Measurements from ENCODE around the gene GAR1. TPM values are rescaled to one million over a fixed set of nuclear protein-coding genes. Genes with fewer than 3 reads are reported as not detected.

GAR1 gene
- total and polyA plus RNA-seq, 2 donors: 5.9 to 33.4 TPM

- H3K4me1 ChIP-seq (ENCODE audit: control insufficient read depth in 2 of 2, insufficient read depth in 2 of 2, low read length in 2 of 2): no peaks in the 10 kb centered on the region
- peak in 2 of 9 donors; percentile 15 to 33 for DNase-seq (ENCODE audit: low read depth in 6 of 9, low spot score in 9 of 9)
Observed at GRCh38 chr4:109803924-109804571, 11.5 kb upstream of the GAR1 start.

DNA sequence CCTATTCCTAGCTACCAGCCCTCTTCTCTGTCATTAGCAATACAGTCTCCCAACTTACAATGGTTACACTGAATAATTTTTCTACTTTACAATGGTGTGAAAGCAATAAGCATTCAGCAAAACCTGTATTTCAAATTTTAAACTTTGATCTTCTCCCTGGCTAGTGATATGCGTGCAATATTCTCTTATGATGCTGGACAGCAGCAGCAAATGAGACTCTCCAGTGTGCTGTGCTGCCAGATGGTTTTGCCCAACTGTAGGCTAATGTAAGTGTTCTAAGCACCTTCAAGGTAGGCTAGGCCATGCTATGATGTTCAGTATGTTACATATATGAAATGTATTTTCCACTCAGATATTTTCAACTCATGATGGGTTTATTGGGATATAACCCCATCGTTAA lies 5.9 kb upstream of the GAR1 start:
- no peak overlapping the region for H3K4me3 ChIP-seq (ENCODE audit: low read length in 2 of 2)
- no peaks in the 10 kb centered on the region for H3K4me1 ChIP-seq (ENCODE audit: control insufficient read depth in 2 of 2, insufficient read depth in 2 of 2, low read length in 2 of 2)
- no peak for DNase-seq (ENCODE audit: low read depth in 6 of 9, low spot score in 9 of 9)
- H3K27ac ChIP-seq (ENCODE audit: low read depth in 1 of 2, low read length in 1 of 2): no peak overlapping the region
- no peaks in the 10 kb centered on the region for H3K36me3 ChIP-seq (ENCODE audit: control insufficient read depth in 2 of 2, insufficient read depth in 2 of 2, low read length in 1 of 2)
- WGBS: 96% methylated on average over 2 of the region's 2 CpGs
- no peaks in the 10 kb centered on the region for H3K27me3 ChIP-seq (ENCODE audit: control insufficient read depth in 2 of 2, insufficient read depth in 1 of 2, low read length in 1 of 2)
- no peaks in the 10 kb centered on the region for H3K9me3 ChIP-seq (ENCODE audit: control insufficient read depth in 2 of 2, insufficient read depth in 1 of 2, low read length in 1 of 2)

More at GRCh38 chr4:109803924-109804571, 11.5 kb upstream of the GAR1 start:
- Histone ChIP-seq H3K36me3 (ENCODE audit: control insufficient read depth in 2 of 2, insufficient read depth in 2 of 2, low read length in 1 of 2) (no peaks in the 10 kb centered on the region), H3K9me3 (ENCODE audit: control insufficient read depth in 2 of 2, insufficient read depth in 1 of 2, low read length in 1 of 2) (no peaks in the 10 kb centered on the region), H3K27me3 (ENCODE audit: control insufficient read depth in 2 of 2, insufficient read depth in 1 of 2, low read length in 1 of 2) (no peaks in the 10 kb centered on the region), H3K4me3 (ENCODE audit: low read length in 2 of 2) (no peak overlapping the region), H3K27ac (ENCODE audit: low read depth in 1 of 2, low read length in 1 of 2) (no peak overlapping the region)
- WGBS: 75% methylated on average over 4 of the region's 4 CpGs

DNA sequence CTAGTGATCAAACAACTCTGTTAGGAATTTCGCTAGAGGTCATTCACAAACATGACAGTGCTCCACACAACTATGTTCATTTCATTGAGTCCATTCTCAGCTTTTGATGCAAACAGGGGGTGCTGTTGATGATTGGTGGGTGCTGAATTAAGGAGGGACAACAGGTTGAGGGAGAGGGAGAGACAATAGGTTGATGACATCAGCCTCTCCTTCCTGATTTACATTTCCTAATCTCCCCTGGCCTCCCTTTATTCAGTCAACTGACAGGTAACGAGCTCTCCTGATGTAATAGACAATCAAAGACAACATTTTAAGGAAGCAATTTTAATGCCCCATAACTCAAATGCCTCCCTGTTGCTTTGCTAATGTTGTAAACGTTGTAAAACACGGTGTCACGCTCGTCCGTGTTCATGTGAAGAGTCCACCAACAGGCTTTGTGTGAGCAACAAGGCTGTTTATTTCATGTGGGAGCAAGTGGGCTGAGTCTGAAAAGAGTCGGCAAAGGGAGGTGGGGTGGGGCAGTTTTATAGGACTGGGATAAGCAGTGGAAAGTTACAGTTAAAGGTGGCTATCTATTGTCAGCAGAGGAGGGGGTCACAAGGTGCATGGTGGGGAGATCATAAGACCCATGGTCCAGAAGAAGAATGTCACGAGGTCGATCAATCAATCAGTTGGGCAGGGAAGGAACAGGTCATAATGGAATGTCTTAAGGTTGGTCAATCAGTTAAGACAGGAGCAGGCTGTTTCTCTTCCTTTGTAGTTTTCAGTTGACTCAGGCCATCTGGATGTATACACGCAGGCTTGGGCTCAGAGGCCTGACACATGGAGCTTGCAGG lies 4.8 kb upstream of the GAR1 start:
- WGBS: 97% methylated on average over 11 of the region's 11 CpGs
- Histone ChIP-seq H3K9me3 (ENCODE audit: control insufficient read depth in 2 of 2, insufficient read depth in 1 of 2, low read length in 1 of 2) (no peaks in the 10 kb centered on the region), H3K36me3 (ENCODE audit: control insufficient read depth in 2 of 2, insufficient read depth in 2 of 2, low read length in 1 of 2) (no peaks in the 10 kb centered on the region), H3K27ac (ENCODE audit: low read depth in 1 of 2, low read length in 1 of 2) (no peak overlapping the region), H3K4me1 (ENCODE audit: control insufficient read depth in 2 of 2, insufficient read depth in 2 of 2, low read length in 2 of 2) (no peaks in the 10 kb centered on the region), H3K4me3 (ENCODE audit: low read length in 2 of 2) (no peak overlapping the region), H3K27me3 (ENCODE audit: control insufficient read depth in 2 of 2, insufficient read depth in 1 of 2, low read length in 1 of 2) (no peaks in the 10 kb centered on the region)
- no peak for DNase-seq (ENCODE audit: low read depth in 6 of 9, low spot score in 9 of 9)

- DNase-seq (ENCODE audit: low read depth in 6 of 9, low spot score in 9 of 9): no peak
- H3K9me3 ChIP-seq (ENCODE audit: control insufficient read depth in 2 of 2, insufficient read depth in 1 of 2, low read length in 1 of 2): no peaks in the 10 kb centered on the region
- no peaks in the 10 kb centered on the region for H3K36me3 ChIP-seq (ENCODE audit: control insufficient read depth in 2 of 2, insufficient read depth in 2 of 2, low read length in 1 of 2)
- no peak overlapping the region for H3K4me3 ChIP-seq (ENCODE audit: low read length in 2 of 2)
- no peak overlapping the region for H3K27ac ChIP-seq (ENCODE audit: low read depth in 1 of 2, low read length in 1 of 2)
- peaks cover 7 to 8% of the 10 kb centered on the region in 2 donors for H3K4me1 ChIP-seq (ENCODE audit: control insufficient read depth in 2 of 2, insufficient read depth in 2 of 2, low read length in 2 of 2)
- WGBS: 83% methylated on average over 3 of the region's 3 CpGs
- H3K27me3 ChIP-seq (ENCODE audit: control insufficient read depth in 2 of 2, insufficient read depth in 1 of 2, low read length in 1 of 2): no peaks in the 10 kb centered on the region
Observed at GRCh38 chr4:109811707-109812106, 3.9 kb upstream of the GAR1 start.

- peaks cover 2 to 27% of the 10 kb centered on the region in 2 donors for H3K36me3 ChIP-seq (ENCODE audit: control insufficient read depth in 2 of 2, insufficient read depth in 2 of 2, low read length in 1 of 2)
- H3K9me3 ChIP-seq (ENCODE audit: control insufficient read depth in 2 of 2, insufficient read depth in 1 of 2, low read length in 1 of 2): no peaks in the 10 kb centered on the region
- peak overlapping the region; percentile 75 to 76 for H3K4me3 ChIP-seq (ENCODE audit: low read length in 2 of 2)
- peak overlapping the region; percentile 69 to 90 for H3K27ac ChIP-seq (ENCODE audit: low read depth in 1 of 2, low read length in 1 of 2)
- peaks cover 8% of the 10 kb centered on the region in 2 donors for H3K4me1 ChIP-seq (ENCODE audit: control insufficient read depth in 2 of 2, insufficient read depth in 2 of 2, low read length in 2 of 2)
- WGBS: under 1% methylated on average over 19 of the region's 19 CpGs
- H3K27me3 ChIP-seq (ENCODE audit: control insufficient read depth in 2 of 2, insufficient read depth in 1 of 2, low read length in 1 of 2): no peaks in the 10 kb centered on the region
- peak in 3 of 9 donors; percentile 14 to 41 (median 18) for DNase-seq (ENCODE audit: low read depth in 6 of 9, low spot score in 9 of 9)
Observed at GRCh38 chr4:109816082-109816442, 500 bp downstream of the GAR1 start.

DNA sequence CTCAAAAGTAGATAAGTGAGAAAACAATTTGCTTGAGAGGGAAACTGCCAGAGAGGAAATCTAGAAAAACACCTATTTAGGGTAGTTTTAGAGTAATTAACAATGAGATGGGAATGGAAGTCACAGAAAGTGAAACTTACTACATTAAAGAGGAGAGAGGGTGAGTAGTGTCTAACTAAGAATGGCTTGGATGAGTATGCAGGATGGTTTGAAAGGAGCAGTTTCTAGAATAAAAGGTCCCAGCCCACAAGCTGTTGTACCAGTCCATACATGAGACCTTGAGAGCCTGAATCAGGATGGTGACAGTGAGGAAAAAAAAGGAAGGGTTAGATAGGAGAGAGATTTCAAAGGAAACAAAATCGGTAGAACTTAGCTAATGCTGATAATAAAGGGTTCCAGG lies 1.3 kb downstream of the GAR1 start:
- Histone ChIP-seq H3K4me3 (ENCODE audit: low read length in 2 of 2) (no peak overlapping the region), H3K27ac (ENCODE audit: low read depth in 1 of 2, low read length in 1 of 2) (no peak overlapping the region), H3K4me1 (ENCODE audit: control insufficient read depth in 2 of 2, insufficient read depth in 2 of 2, low read length in 2 of 2) (peaks cover 8% of the 10 kb centered on the region in 2 donors), H3K27me3 (ENCODE audit: control insufficient read depth in 2 of 2, insufficient read depth in 1 of 2, low read length in 1 of 2) (no peaks in the 10 kb centered on the region), H3K9me3 (ENCODE audit: control insufficient read depth in 2 of 2, insufficient read depth in 1 of 2, low read length in 1 of 2) (no peaks in the 10 kb centered on the region), H3K36me3 (ENCODE audit: control insufficient read depth in 2 of 2, insufficient read depth in 2 of 2, low read length in 1 of 2) (peaks cover 2 to 29% of the 10 kb centered on the region in 2 donors)
- DNase-seq (ENCODE audit: low read depth in 6 of 9, low spot score in 9 of 9): no peak
- 88% methylated on average over 1 of the region's 1 CpG for WGBS

GRCh38 chr4:109818268-109818667 lies 2.7 kb downstream of the GAR1 start:
- H3K4me1 ChIP-seq (ENCODE audit: control insufficient read depth in 2 of 2, insufficient read depth in 2 of 2, low read length in 2 of 2): peaks cover 8% of the 10 kb centered on the region in 2 donors
- WGBS: 97% methylated on average over 4 of the region's 4 CpGs
- H3K9me3 ChIP-seq (ENCODE audit: control insufficient read depth in 2 of 2, insufficient read depth in 1 of 2, low read length in 1 of 2): no peaks in the 10 kb centered on the region
- no peak overlapping the region for H3K27ac ChIP-seq (ENCODE audit: low read depth in 1 of 2, low read length in 1 of 2)
- no peak overlapping the region for H3K4me3 ChIP-seq (ENCODE audit: low read length in 2 of 2)
- no peaks in the 10 kb centered on the region for H3K27me3 ChIP-seq (ENCODE audit: control insufficient read depth in 2 of 2, insufficient read depth in 1 of 2, low read length in 1 of 2)
- DNase-seq (ENCODE audit: low read depth in 6 of 9, low spot score in 9 of 9): no peak
- H3K36me3 ChIP-seq (ENCODE audit: control insufficient read depth in 2 of 2, insufficient read depth in 2 of 2, low read length in 1 of 2): peaks cover 5 to 40% of the 10 kb centered on the region in 2 donors

- no peak overlapping the region for H3K4me3 ChIP-seq (ENCODE audit: low read length in 2 of 2)
- H3K36me3 ChIP-seq (ENCODE audit: control insufficient read depth in 2 of 2, insufficient read depth in 2 of 2, low read length in 1 of 2): peaks cover 5 to 51% of the 10 kb centered on the region in 2 donors
- DNase-seq (ENCODE audit: low read depth in 6 of 9, low spot score in 9 of 9): no peak
- H3K4me1 ChIP-seq (ENCODE audit: control insufficient read depth in 2 of 2, insufficient read depth in 2 of 2, low read length in 2 of 2): peaks cover 8% of the 10 kb centered on the region in 2 donors
- no peaks in the 10 kb centered on the region for H3K27me3 ChIP-seq (ENCODE audit: control insufficient read depth in 2 of 2, insufficient read depth in 1 of 2, low read length in 1 of 2)
- WGBS: 96% methylated on average over 2 of the region's 2 CpGs
- H3K27ac ChIP-seq (ENCODE audit: low read depth in 1 of 2, low read length in 1 of 2): no peak overlapping the region
- H3K9me3 ChIP-seq (ENCODE audit: control insufficient read depth in 2 of 2, insufficient read depth in 1 of 2, low read length in 1 of 2): no peaks in the 10 kb centered on the region
Observed at GRCh38 chr4:109820563-109820962, 5.0 kb downstream of the GAR1 start.

DNA sequence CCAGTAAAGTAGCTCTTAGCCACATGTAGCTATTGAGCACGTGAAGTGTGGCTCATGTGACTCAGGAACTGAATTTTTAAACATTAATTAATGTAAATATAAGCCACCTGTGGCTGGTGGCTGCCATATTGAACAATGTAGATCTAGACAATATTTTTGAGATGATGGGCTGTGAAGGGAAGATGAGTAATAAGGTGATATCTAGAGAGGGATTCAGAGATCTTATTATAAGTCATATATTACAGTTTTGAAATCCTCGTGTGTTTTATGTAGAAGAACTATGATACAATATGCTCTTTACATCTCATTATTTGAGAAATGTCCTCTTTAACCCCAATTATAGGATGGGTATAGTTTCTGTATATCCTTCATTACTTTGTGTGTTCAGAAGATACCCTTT lies 5.6 kb downstream of the GAR1 start:
- Histone ChIP-seq H3K27me3 (ENCODE audit: control insufficient read depth in 2 of 2, insufficient read depth in 1 of 2, low read length in 1 of 2) (no peaks in the 10 kb centered on the region), H3K27ac (ENCODE audit: low read depth in 1 of 2, low read length in 1 of 2) (no peak overlapping the region), H3K9me3 (ENCODE audit: control insufficient read depth in 2 of 2, insufficient read depth in 1 of 2, low read length in 1 of 2) (no peaks in the 10 kb centered on the region), H3K4me3 (ENCODE audit: low read length in 2 of 2) (no peak overlapping the region), H3K4me1 (ENCODE audit: control insufficient read depth in 2 of 2, insufficient read depth in 2 of 2, low read length in 2 of 2) (peaks cover 5 to 6% of the 10 kb centered on the region in 2 donors), H3K36me3 (ENCODE audit: control insufficient read depth in 2 of 2, insufficient read depth in 2 of 2, low read length in 1 of 2) (peaks cover 5 to 51% of the 10 kb centered on the region in 2 donors)
- no peak for DNase-seq (ENCODE audit: low read depth in 6 of 9, low spot score in 9 of 9)
- 94% methylated on average over 2 of the region's 2 CpGs for WGBS

Measured in thymus (tissue), 11 donors.